Hepatocyte (in vitro differentiated cells): ENCODE results near the gene MRAP2. TPM values are rescaled to one million over a fixed set of nuclear protein-coding genes. Genes with fewer than 3 reads are reported as not detected.
A peak's percentile ranks its signal among the peaks of the same experiment; 100 is the strongest.
"Not testable (repeated sequence)": the region's sequence is repeated elsewhere in the genome, so short reads cannot be mapped to it uniquely, and the experiment has no call there.

Experiments
- DNase-seq: peaks from one replicate; pipeline ENCODE4 v3.0.0-alpha.2; 2016; ENCODE audit warnings: low spot score
- H2AFZ ChIP-seq: fragments of 200-600 bp; sonication (generic); 2 replicates; pipeline ENCODE4 v1.6.0; 2016; ENCODE audit warnings: antibody characterized with exemption, mild to moderate bottlenecking
- H3K27ac ChIP-seq: fragments of 200-600 bp; sonication (generic); 2 replicates; pipeline ENCODE4 v1.5.1; 2016; ENCODE audit warnings: mild to moderate bottlenecking
- H3K27me3 ChIP-seq: fragments of 200-600 bp; sonication (generic); 2 replicates; pipeline ENCODE4 v1.6.1; 2016
- H3K36me3 ChIP-seq: fragments of 200-600 bp; sonication (generic); replicated peaks from 2 replicates; pipeline ENCODE4 v1.5.1; 2016; ENCODE audit warnings: low read depth; ENCODE audit not compliant: insufficient read depth
- H3K4me1 ChIP-seq: fragments of 200-600 bp; sonication (generic); 2 replicates; pipeline ENCODE4 v1.5.1; 2016; ENCODE audit warnings: mild to moderate bottlenecking, moderate library complexity; ENCODE audit not compliant: insufficient read depth
- H3K4me2 ChIP-seq: fragments of 200-600 bp; sonication (generic); 2 replicates; pipeline ENCODE4 v1.6.0; 2016
- H3K4me3 ChIP-seq: fragments of 200-600 bp; sonication (generic); 2 replicates; pipeline ENCODE4 v1.5.1; 2016; ENCODE audit warnings: mild to moderate bottlenecking
- H3K79me2 ChIP-seq: fragments of 200-600 bp; sonication (generic); 2 replicates; pipeline ENCODE4 v1.6.0; 2017; ENCODE audit warnings: mild to moderate bottlenecking
- H3K9me2 ChIP-seq: fragments of 200-600 bp; sonication (generic); replicated peaks from 2 replicates; pipeline ENCODE4 v1.6.0; 2017; ENCODE audit warnings: mild to moderate bottlenecking; ENCODE audit not compliant: insufficient read depth
- H3K9me3 ChIP-seq: fragments of 200-600 bp; sonication (generic); 2 replicates; pipeline ENCODE4 v1.5.1; 2016; ENCODE audit warnings: low read depth, mild to moderate bottlenecking
- H4K20me1 ChIP-seq: fragments of 200-600 bp; sonication (generic); 2 replicates; pipeline ENCODE4 v1.6.0; 2016; ENCODE audit warnings: mild to moderate bottlenecking; ENCODE audit not compliant: insufficient read depth, poor library complexity, severe bottlenecking
- CTCF ChIP-seq: fragments of 200-600 bp; sonication (generic); IDR thresholded peaks from 2 replicates; pipeline ENCODE4 v1.5.1; 2016; ENCODE audit warnings: antibody characterized with exemption, mild to moderate bottlenecking; ENCODE audit not compliant: poor library complexity
- EZH2 ChIP-seq: fragments of 200-600 bp; sonication (generic); IDR thresholded peaks from 2 replicates; pipeline ENCODE4 v1.6.1; 2016; ENCODE audit warnings: antibody characterized with exemption, mild to moderate bottlenecking, borderline replicate concordance
- EZH2phosphoT487 ChIP-seq: fragments of 200-600 bp; sonication (generic); IDR thresholded peaks from one replicate; pipeline ENCODE4 v1.6.1; 2018; ENCODE audit warnings: antibody characterized with exemption, mild to moderate bottlenecking, low read depth, moderate library complexity; ENCODE audit not compliant: unreplicated experiment, severe bottlenecking
- WGBS: methylation state at CpG from one replicate; pipeline ENCODE4 v1.1.6; 2016; ENCODE audit warnings: low lambda C conversion rate; ENCODE audit errors: missing lambda C conversion rate; 5-methylcytosine and 5-hydroxymethylcytosine counted together
- polyA plus RNA-seq: library from polyadenylated mRNA; unstranded; fragments of >200 nt; fragmentation: Nextera tagmentation; extraction: Ambion mirVana; gene quantifications from 2 replicates; pipeline ENCODE4 v1.2.1, GENCODE V29; 2016
- total RNA-seq: library from RNA; depleted of rRNA; stranded (reverse); fragments of >200 nt; gene quantifications from 2 replicates; pipeline ENCODE4 v1.2.3, GENCODE V29; 2014

MRAP2 gene
- total and polyA plus RNA-seq, 2 experiments from 2014 or later: 2.2 to 2.5 TPM

GRCh38 chr6:84062519-84063154, 29.1 kb downstream of the MRAP2 start:
- H3K9me3 ChIP-seq: no peaks in the 10 kb centered on the region
- H3K79me2 ChIP-seq: no peaks in the 10 kb centered on the region
- H4K20me1 ChIP-seq: no peaks in the 10 kb centered on the region
- H3K27me3 ChIP-seq: no peaks in the 10 kb centered on the region
- H3K27ac ChIP-seq: no peak overlapping the region
- H3K4me2 ChIP-seq: no peak overlapping the region
- no peaks in the 10 kb centered on the region for H3K9me2 ChIP-seq
- peak; percentile 21 for DNase-seq
- no peak overlapping the region for H3K4me3 ChIP-seq
- no peaks in the 10 kb centered on the region for H3K4me1 ChIP-seq
- TF ChIP-seq CTCF (no peak), EZH2 (no peak), EZH2phosphoT487 (no peak)
- WGBS: 59% methylated on average over 6 of the region's 6 CpGs
- no peak overlapping the region for H2AFZ ChIP-seq
- H3K36me3 ChIP-seq: no peaks in the 10 kb centered on the region

DNA sequence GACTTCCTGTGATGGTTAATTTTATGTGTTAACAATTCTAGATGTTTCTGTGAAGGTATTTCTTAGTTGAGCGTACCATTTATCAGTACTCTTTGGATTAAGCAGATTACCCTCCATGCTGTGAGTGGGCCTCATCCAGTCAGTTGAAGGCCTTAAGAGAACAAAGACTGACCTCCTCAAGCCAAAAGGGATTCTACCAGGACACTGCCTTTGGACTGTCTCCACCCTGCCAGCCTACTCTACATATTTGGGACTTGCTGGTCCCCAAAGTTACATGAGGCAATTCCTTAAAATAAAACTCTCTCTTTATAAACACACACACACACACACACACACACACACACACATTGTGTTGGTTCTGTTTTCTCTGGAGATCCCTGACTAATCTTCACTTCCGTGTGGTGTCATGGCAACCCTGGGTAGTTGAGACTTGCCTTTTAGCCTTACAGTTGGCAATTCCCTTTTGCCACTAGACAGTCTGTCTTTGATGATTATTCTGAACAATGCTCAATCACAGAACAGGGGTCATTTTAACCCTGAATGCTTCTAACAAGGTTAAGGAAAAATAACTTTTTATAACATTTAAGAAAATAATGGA, 32.2 kb downstream of the MRAP2 start:
- no peaks in the 10 kb centered on the region for H3K27me3 ChIP-seq
- no peaks in the 10 kb centered on the region for H3K36me3 ChIP-seq
- no peaks in the 10 kb centered on the region for H3K9me2 ChIP-seq
- DNase-seq: no peak
- 52% methylated on average over 2 of the region's 2 CpGs for WGBS
- no peaks in the 10 kb centered on the region for H3K4me1 ChIP-seq
- no peak overlapping the region for H3K4me3 ChIP-seq
- no peaks in the 10 kb centered on the region for H3K9me3 ChIP-seq
- no peaks in the 10 kb centered on the region for H4K20me1 ChIP-seq
- TF ChIP-seq EZH2: no peak
- TF ChIP-seq EZH2phosphoT487: no peak
- TF ChIP-seq CTCF: no peak
- no peak overlapping the region for H3K27ac ChIP-seq
- H3K4me2 ChIP-seq: no peak overlapping the region
- no peak overlapping the region for H2AFZ ChIP-seq
- H3K79me2 ChIP-seq: no peaks in the 10 kb centered on the region

DNA sequence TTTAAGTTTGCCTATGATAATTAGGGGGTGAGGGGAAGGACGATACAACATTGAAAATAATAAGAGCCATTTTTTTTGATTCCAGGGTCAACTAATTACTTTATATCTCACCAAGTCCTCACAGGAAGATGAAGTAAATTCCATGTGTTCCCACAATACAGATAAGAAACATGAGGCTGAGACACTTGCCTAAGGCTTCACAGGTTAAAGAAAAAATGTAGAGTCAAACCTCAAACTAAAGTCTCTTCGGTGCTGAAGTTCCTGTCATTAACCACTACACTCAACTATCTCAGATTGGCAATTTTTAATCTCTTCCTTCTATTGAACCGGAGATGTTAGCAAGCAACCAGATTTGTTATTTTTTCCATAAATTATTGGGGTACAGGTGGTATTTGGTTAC, 33.0 kb downstream of the MRAP2 start:
- TF ChIP-seq EZH2phosphoT487: no peak
- TF ChIP-seq EZH2: no peak
- TF ChIP-seq CTCF: no peak
- no peak for DNase-seq
- H3K79me2 ChIP-seq: no peaks in the 10 kb centered on the region
- no peaks in the 10 kb centered on the region for H3K4me1 ChIP-seq
- no peaks in the 10 kb centered on the region for H3K36me3 ChIP-seq
- 89% methylated on average over 3 of the region's 3 CpGs for WGBS
- H3K9me2 ChIP-seq: no peaks in the 10 kb centered on the region
- no peak overlapping the region for H2AFZ ChIP-seq
- H3K4me2 ChIP-seq: no peak overlapping the region
- H3K27ac ChIP-seq: no peak overlapping the region
- no peaks in the 10 kb centered on the region for H3K9me3 ChIP-seq
- no peaks in the 10 kb centered on the region for H3K27me3 ChIP-seq
- no peak overlapping the region for H3K4me3 ChIP-seq
- no peaks in the 10 kb centered on the region for H4K20me1 ChIP-seq

- not testable (repeated sequence) for H4K20me1 ChIP-seq, H3K79me2 ChIP-seq, H3K9me2 ChIP-seq, H3K36me3 ChIP-seq, H2AFZ ChIP-seq, H3K27me3 ChIP-seq, H3K4me2 ChIP-seq, H3K27ac ChIP-seq, H3K9me3 ChIP-seq, DNase-seq, H3K4me1 ChIP-seq, H3K4me3 ChIP-seq
- WGBS: 94% methylated on average over 5 of the region's 5 CpGs
These were observed 35.3 kb downstream of the MRAP2 start for GRCh38 chr6:84068873-84069272.
